ENCODE results near the gene TRMU.

GRCh38 chr22:46376908-46377524, 41.5 kb downstream of the TRMU start:
- no peak for TF ChIP-seq JUND (IDR thresholded peaks at IDR 0.05)
- TF ChIP-seq CTCF (IDR thresholded peaks at IDR 0.05; ENCODE audit: low read depth, low read length, missing input control) = no peak
- no peak for TF ChIP-seq MAX (IDR thresholded peaks at IDR 0.05)
- TF ChIP-seq, protein P1, sequence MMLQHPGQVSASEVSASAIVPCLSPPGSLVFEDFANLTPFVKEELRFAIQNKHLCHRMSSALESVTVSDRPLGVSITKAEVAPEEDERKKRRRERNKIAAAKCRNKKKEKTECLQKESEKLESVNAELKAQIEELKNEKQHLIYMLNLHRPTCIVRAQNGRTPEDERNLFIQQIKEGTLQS (IDR thresholded peaks at IDR 0.05) = no peak
- TF ChIP-seq RAD21 (IDR thresholded peaks at IDR 0.05) = no peak
- no peak for TF ChIP-seq GABPA (IDR thresholded peaks at IDR 0.05 in 1 of 2, conservative IDR thresholded peaks at IDR 0.05 in 1 of 2)

All from liver (tissue), 3 donors.